Skin of body (tissue), 2 donors: ENCODE measurements around the gene PF4V1. TPM values are rescaled to one million over a fixed set of nuclear protein-coding genes. Genes with fewer than 3 reads are reported as not detected.

ENCODE experiments used
- DNase-seq: peaks from one replicate; lab custom pipeline; 2025; lab: John Stamatoyannopoulos, UW
- total RNA-seq: library from RNA; depleted of rRNA; stranded (reverse); fragments of >200 nt; gene quantifications from one replicate; pipeline ENCODE4 v1.2.3, GENCODE V29; 2014

PF4V1 gene
- total RNA-seq, 1 donor from 2014 or later, result not detected

DNA sequence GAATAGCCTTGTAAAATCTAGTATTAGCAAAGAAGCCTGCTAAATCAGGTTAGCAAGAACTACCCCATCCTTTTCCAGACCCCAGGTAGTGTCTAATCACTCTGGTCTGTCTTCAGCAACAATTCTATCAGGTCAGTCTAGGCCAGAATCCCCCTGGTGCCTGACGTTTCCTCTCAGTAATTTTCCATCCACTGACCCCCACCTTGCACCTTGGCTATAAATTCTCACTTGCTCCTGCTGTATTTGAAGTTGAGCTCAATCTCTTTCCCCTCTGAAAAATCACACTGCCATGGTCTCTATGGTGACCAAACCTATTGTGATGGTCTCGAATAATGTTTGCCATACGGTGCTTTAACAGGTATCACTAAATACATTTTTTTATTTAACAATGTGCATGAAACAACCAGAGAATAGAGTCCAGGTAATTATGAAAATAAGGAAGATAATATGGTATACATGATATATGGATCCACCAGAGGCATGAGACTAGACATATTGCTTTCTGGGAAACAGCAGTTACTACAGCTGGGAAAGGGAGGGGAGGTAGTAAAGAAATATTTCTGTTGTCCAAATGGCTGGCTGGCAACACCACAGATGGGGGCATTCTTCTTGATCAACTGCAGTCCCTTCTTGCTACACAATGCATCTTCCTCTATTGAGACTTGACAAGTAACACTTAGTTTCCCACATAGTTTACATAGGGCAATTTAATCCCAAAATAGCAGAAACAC lies 49.9 kb downstream of the PF4V1 start:
- no peak for DNase-seq

Other genes with a start within 250 kb of the PF4V1 start
- gene RASSF6, start 232.9 kb upstream of the PF4V1 start, total RNA-seq, result 0.89 TPM
- 15.5 TPM for gene CXCL8, start 112.7 kb upstream of the PF4V1 start, total RNA-seq
- 0.10 TPM for gene CXCL6, start 16.6 kb upstream of the PF4V1 start, total RNA-seq
- gene CXCL1, start 16.1 kb downstream of the PF4V1 start, total RNA-seq, result 1.9 TPM
- 0.89 TPM for gene PF4, start 128.7 kb downstream of the PF4V1 start, total RNA-seq
- 12.4 TPM for gene PPBP, start 134.9 kb downstream of the PF4V1 start, total RNA-seq
- gene CXCL5, start 145.4 kb downstream of the PF4V1 start, total RNA-seq, result 0.20 TPM
- gene CXCL3, start 185.4 kb downstream of the PF4V1 start, total RNA-seq, result 0.49 TPM
- 3.6 TPM for gene CXCL2, start 245.9 kb downstream of the PF4V1 start, total RNA-seq